HCT116 (cell line): ENCODE data around the gene CNTNAP2. TPM values are rescaled to one million over a fixed set of nuclear protein-coding genes. Genes with fewer than 3 reads are reported as not detected.

Source experiments
- microRNA-seq: library from miRNA; unstranded; fragments of <30 nt; microRNA quantifications from one replicate; pipeline ENCODE4, GENCODE V29; 2016; ENCODE audit warnings: borderline number of aligned reads
- total RNA-seq: library from RNA; stranded (reverse); gene quantifications from one replicate; pipeline ENCODE4 v1.2.1, GENCODE V29; 2021; ENCODE audit not compliant: unreplicated experiment

Gene CNTNAP2
- total RNA-seq, 1 experiment from 2014 or later, result 0.37 TPM

Small RNA genes within 50 kb of the gene (microRNA-seq; reads per million reads assigned to microRNA genes)
- not detected for gene MIR548F4
